Hepatocyte (in vitro differentiated cells): ENCODE results near the gene FARP1.

Experiments
- CTCF ChIP-seq: fragments of 200-600 bp; sonication (generic); IDR thresholded peaks from 2 replicates; pipeline ENCODE4 v1.5.1; 2016; ENCODE audit warnings: antibody characterized with exemption, mild to moderate bottlenecking; ENCODE audit not compliant: poor library complexity
- EZH2 ChIP-seq: fragments of 200-600 bp; sonication (generic); IDR thresholded peaks from 2 replicates; pipeline ENCODE4 v1.6.1; 2016; ENCODE audit warnings: antibody characterized with exemption, mild to moderate bottlenecking, borderline replicate concordance
- EZH2phosphoT487 ChIP-seq: fragments of 200-600 bp; sonication (generic); IDR thresholded peaks from one replicate; pipeline ENCODE4 v1.6.1; 2018; ENCODE audit warnings: antibody characterized with exemption, mild to moderate bottlenecking, low read depth, moderate library complexity; ENCODE audit not compliant: unreplicated experiment, severe bottlenecking

GRCh38 chr13:98444381-98444780, 301.5 kb downstream of the FARP1 start:
- TF ChIP-seq CTCF (no peak), EZH2 (no peak), EZH2phosphoT487 (no peak)
